NB4 (cell line): ENCODE results near the gene EFNA2.

Source experiments
- POLR2A ChIP-seq: IDR thresholded peaks from 2 replicates; pipeline ENCODE4 v1.6.1; 2011; ENCODE audit warnings: mild to moderate bottlenecking; ENCODE audit not compliant: insufficient read length; ENCODE audit errors: extremely low read depth
- TF ChIP-seq, protein P1 (sequence below): IDR thresholded peaks from one replicate; pipeline ENCODE4 v1.5.1; 2012; ENCODE audit warnings: low read depth, low read length

GRCh38 chr19:1296078-1296477 lies 10.4 kb downstream of the EFNA2 start:
- TF ChIP-seq, protein P1, sequence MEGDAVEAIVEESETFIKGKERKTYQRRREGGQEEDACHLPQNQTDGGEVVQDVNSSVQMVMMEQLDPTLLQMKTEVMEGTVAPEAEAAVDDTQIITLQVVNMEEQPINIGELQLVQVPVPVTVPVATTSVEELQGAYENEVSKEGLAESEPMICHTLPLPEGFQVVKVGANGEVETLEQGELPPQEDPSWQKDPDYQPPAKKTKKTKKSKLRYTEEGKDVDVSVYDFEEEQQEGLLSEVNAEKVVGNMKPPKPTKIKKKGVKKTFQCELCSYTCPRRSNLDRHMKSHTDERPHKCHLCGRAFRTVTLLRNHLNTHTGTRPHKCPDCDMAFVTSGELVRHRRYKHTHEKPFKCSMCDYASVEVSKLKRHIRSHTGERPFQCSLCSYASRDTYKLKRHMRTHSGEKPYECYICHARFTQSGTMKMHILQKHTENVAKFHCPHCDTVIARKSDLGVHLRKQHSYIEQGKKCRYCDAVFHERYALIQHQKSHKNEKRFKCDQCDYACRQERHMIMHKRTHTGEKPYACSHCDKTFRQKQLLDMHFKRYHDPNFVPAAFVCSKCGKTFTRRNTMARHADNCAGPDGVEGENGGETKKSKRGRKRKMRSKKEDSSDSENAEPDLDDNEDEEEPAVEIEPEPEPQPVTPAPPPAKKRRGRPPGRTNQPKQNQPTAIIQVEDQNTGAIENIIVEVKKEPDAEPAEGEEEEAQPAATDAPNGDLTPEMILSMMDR, result no peak
- TF ChIP-seq POLR2A, result no peak
